MM.1S (cell line): Measurements from ENCODE around the gene NAA35.

Source experiments
- EZH2 ChIP-seq: fragments of 300-600 bp; sonication (generic); optimal IDR thresholded peaks from 2 replicates; pipeline ENCODE3; 2017; ENCODE audit warnings: low read depth, mild to moderate bottlenecking, antibody characterized with exemption, low read length, mixed read lengths
- EZH2phosphoT487 ChIP-seq: fragments of 300-600 bp; sonication (generic); IDR thresholded peaks from 2 replicates; pipeline ENCODE4 v1.6.1; 2018; ENCODE audit warnings: antibody characterized with exemption, low read length
- TF ChIP-seq, protein P1 (sequence below): fragments of 300-600 bp; sonication (generic); IDR thresholded peaks from 2 replicates; pipeline ENCODE4 v1.5.1; 2016; ENCODE audit warnings: antibody characterized with exemption, low read length, mixed read lengths

GRCh38 chr9:86022687-86023266 lies 81.8 kb downstream of the NAA35 start:
- TF ChIP-seq, protein P1, sequence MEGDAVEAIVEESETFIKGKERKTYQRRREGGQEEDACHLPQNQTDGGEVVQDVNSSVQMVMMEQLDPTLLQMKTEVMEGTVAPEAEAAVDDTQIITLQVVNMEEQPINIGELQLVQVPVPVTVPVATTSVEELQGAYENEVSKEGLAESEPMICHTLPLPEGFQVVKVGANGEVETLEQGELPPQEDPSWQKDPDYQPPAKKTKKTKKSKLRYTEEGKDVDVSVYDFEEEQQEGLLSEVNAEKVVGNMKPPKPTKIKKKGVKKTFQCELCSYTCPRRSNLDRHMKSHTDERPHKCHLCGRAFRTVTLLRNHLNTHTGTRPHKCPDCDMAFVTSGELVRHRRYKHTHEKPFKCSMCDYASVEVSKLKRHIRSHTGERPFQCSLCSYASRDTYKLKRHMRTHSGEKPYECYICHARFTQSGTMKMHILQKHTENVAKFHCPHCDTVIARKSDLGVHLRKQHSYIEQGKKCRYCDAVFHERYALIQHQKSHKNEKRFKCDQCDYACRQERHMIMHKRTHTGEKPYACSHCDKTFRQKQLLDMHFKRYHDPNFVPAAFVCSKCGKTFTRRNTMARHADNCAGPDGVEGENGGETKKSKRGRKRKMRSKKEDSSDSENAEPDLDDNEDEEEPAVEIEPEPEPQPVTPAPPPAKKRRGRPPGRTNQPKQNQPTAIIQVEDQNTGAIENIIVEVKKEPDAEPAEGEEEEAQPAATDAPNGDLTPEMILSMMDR, result no peak
- no peak for TF ChIP-seq EZH2
- no peak for TF ChIP-seq EZH2phosphoT487
